Measurements from ENCODE around the gene CNTROB. TPM values are rescaled to one million over a fixed set of nuclear protein-coding genes. Genes with fewer than 3 reads are reported as not detected.

CNTROB gene
- total RNA-seq, 2 experiments from 2014 or later, result 55.4 to 72.3 TPM

- Histone ChIP-seq H3K9me2 (ENCODE audit: insufficient read depth, low read length) (no peaks in the 10 kb centered on the region), H3K4me2 (ENCODE audit: low read length) (no peak overlapping the region), H3K4me1 (ENCODE audit: insufficient read depth, low read length, poor library complexity, severe bottlenecking) (no peaks in the 10 kb centered on the region), H2AFZ (ENCODE audit: low read length) (no peak overlapping the region), H3K36me3 (ENCODE audit: insufficient read depth, low read length) (no peaks in the 10 kb centered on the region), H4K20me1 (ENCODE audit: insufficient read depth, low read length) (no peaks in the 10 kb centered on the region), H3K27ac (ENCODE audit: low read depth, low read length, poor library complexity, severe bottlenecking) (no peak overlapping the region), H3K79me2 (ENCODE audit: insufficient read depth, low read depth, low read length) (no peaks in the 10 kb centered on the region), H3K4me3 (ENCODE audit: low read depth, low read length, poor library complexity, severe bottlenecking) (no peak overlapping the region), H3K9me3 (ENCODE audit: low read length) (peaks cover 18% of the 10 kb centered on the region)
- BruUV-seq (replicated peaks), result no TSS peak
- ChIA-PET CTCF (ENCODE audit: unreplicated experiment) (no interaction called here), POLR2A (no interaction called here)
- intact Hi-C loops (cut with micrococcal nuclease; ENCODE audit: unreplicated experiment), result no loop called here
- no peak for DNase-seq (ENCODE audit: low spot score)
- TF ChIP-seq, protein P1, sequence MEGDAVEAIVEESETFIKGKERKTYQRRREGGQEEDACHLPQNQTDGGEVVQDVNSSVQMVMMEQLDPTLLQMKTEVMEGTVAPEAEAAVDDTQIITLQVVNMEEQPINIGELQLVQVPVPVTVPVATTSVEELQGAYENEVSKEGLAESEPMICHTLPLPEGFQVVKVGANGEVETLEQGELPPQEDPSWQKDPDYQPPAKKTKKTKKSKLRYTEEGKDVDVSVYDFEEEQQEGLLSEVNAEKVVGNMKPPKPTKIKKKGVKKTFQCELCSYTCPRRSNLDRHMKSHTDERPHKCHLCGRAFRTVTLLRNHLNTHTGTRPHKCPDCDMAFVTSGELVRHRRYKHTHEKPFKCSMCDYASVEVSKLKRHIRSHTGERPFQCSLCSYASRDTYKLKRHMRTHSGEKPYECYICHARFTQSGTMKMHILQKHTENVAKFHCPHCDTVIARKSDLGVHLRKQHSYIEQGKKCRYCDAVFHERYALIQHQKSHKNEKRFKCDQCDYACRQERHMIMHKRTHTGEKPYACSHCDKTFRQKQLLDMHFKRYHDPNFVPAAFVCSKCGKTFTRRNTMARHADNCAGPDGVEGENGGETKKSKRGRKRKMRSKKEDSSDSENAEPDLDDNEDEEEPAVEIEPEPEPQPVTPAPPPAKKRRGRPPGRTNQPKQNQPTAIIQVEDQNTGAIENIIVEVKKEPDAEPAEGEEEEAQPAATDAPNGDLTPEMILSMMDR (conservative IDR thresholded peaks at IDR 0.05; ENCODE audit: low read length), result no peak
- no peak for TF ChIP-seq EZH2phosphoT487 (IDR thresholded peaks at IDR 0.05; ENCODE audit: borderline replicate concordance, low read depth, low read length)
Observed at GRCh38 chr17:7974638-7975131, 42.7 kb downstream of the CNTROB start.

- no peak for DNase-seq (ENCODE audit: low spot score)
- CTCF ChIA-PET (ENCODE audit: unreplicated experiment), result no interaction called here
- H2AFZ ChIP-seq (ENCODE audit: low read length), result no peak overlapping the region
- H4K20me1 ChIP-seq (ENCODE audit: insufficient read depth, low read length), result no peaks in the 10 kb centered on the region
- H3K4me1 ChIP-seq (ENCODE audit: insufficient read depth, low read length, poor library complexity, severe bottlenecking), result no peaks in the 10 kb centered on the region
- peaks cover 18% of the 10 kb centered on the region for H3K9me3 ChIP-seq (ENCODE audit: low read length)
- POLR2A ChIA-PET, result no interaction called here
- no TSS peak for BruUV-seq (replicated peaks)
- no peak overlapping the region for H3K27ac ChIP-seq (ENCODE audit: low read depth, low read length, poor library complexity, severe bottlenecking)
- no peaks in the 10 kb centered on the region for H3K79me2 ChIP-seq (ENCODE audit: insufficient read depth, low read depth, low read length)
- TF ChIP-seq, protein P1 (conservative IDR thresholded peaks at IDR 0.05; ENCODE audit: low read length), result no peak
- no peak for TF ChIP-seq EZH2phosphoT487 (IDR thresholded peaks at IDR 0.05; ENCODE audit: borderline replicate concordance, low read depth, low read length)
- H3K4me3 ChIP-seq (ENCODE audit: low read depth, low read length, poor library complexity, severe bottlenecking), result no peak overlapping the region
- intact Hi-C loops (cut with micrococcal nuclease; ENCODE audit: unreplicated experiment), result no loop called here
- H3K9me2 ChIP-seq (ENCODE audit: insufficient read depth, low read length), result no peaks in the 10 kb centered on the region
- no peaks in the 10 kb centered on the region for H3K36me3 ChIP-seq (ENCODE audit: insufficient read depth, low read length)
- H3K4me2 ChIP-seq (ENCODE audit: low read length), result no peak overlapping the region
Observed at GRCh38 chr17:7977039-7977438, 45.0 kb downstream of the CNTROB start.

- H2AFZ ChIP-seq (ENCODE audit: low read length), result no peak overlapping the region
- TF ChIP-seq, protein P1 (conservative IDR thresholded peaks at IDR 0.05; ENCODE audit: low read length), result no peak
- no peak for TF ChIP-seq EZH2phosphoT487 (IDR thresholded peaks at IDR 0.05; ENCODE audit: borderline replicate concordance, low read depth, low read length)
- BruUV-seq (replicated peaks), result no TSS peak
- intact Hi-C loops (cut with micrococcal nuclease; ENCODE audit: unreplicated experiment), result no loop called here
- no peaks in the 10 kb centered on the region for H3K36me3 ChIP-seq (ENCODE audit: insufficient read depth, low read length)
- ChIA-PET POLR2A (interaction anchor here (0.9 kb wide), 1 partner anchor 65 kb away, joined by 3 read pairs; no protein-coding TSS in a partner anchor), CTCF (ENCODE audit: unreplicated experiment) (no interaction called here)
- no peak overlapping the region for H3K4me2 ChIP-seq (ENCODE audit: low read length)
- H3K9me2 ChIP-seq (ENCODE audit: insufficient read depth, low read length), result no peaks in the 10 kb centered on the region
- H3K4me3 ChIP-seq (ENCODE audit: low read depth, low read length, poor library complexity, severe bottlenecking), result no peak overlapping the region
- H3K4me1 ChIP-seq (ENCODE audit: insufficient read depth, low read length, poor library complexity, severe bottlenecking), result no peaks in the 10 kb centered on the region
- no peak for DNase-seq (ENCODE audit: low spot score)
- no peak overlapping the region for H3K27ac ChIP-seq (ENCODE audit: low read depth, low read length, poor library complexity, severe bottlenecking)
- H4K20me1 ChIP-seq (ENCODE audit: insufficient read depth, low read length), result no peaks in the 10 kb centered on the region
- H3K79me2 ChIP-seq (ENCODE audit: insufficient read depth, low read depth, low read length), result no peaks in the 10 kb centered on the region
- peaks cover 18% of the 10 kb centered on the region for H3K9me3 ChIP-seq (ENCODE audit: low read length)
Observed at GRCh38 chr17:7977805-7978204, 45.8 kb downstream of the CNTROB start.
